Osteocyte (in vitro differentiated cells): Measurements from ENCODE around the gene DDAH2. TPM values are rescaled to one million over a fixed set of nuclear protein-coding genes. Genes with fewer than 3 reads are reported as not detected.

ENCODE experiments used
- DNase-seq: peaks from one replicate; pipeline ENCODE4 v3.0.0; 2021; ENCODE audit warnings: mixed read lengths; ENCODE audit not compliant: unreplicated experiment; ENCODE audit errors: extremely low spot score
- H3K27ac Mint-ChIP-seq: one replicate; pipeline ENCODE4 v1.8.0; 2021; ENCODE audit warnings: mild to moderate bottlenecking, mixed read lengths; ENCODE audit not compliant: unreplicated experiment
- H3K27me3 Mint-ChIP-seq: one replicate; pipeline ENCODE4 v1.8.0; 2021; ENCODE audit warnings: mixed read lengths; ENCODE audit not compliant: unreplicated experiment
- H3K36me3 Mint-ChIP-seq: one replicate; pipeline ENCODE4 v1.8.0; 2021; ENCODE audit warnings: mixed read lengths; ENCODE audit not compliant: unreplicated experiment
- H3K4me1 Mint-ChIP-seq: one replicate; pipeline ENCODE4 v1.8.0; 2021; ENCODE audit warnings: mixed read lengths; ENCODE audit not compliant: unreplicated experiment
- H3K4me3 Mint-ChIP-seq: one replicate; pipeline ENCODE4 v1.8.0; 2021; ENCODE audit warnings: mild to moderate bottlenecking, moderate library complexity, mixed read lengths; ENCODE audit not compliant: unreplicated experiment
- H3K9me3 Mint-ChIP-seq: one replicate; pipeline ENCODE4 v1.8.0; 2021; ENCODE audit warnings: mixed read lengths; ENCODE audit not compliant: unreplicated experiment
- CTCF ChIP-seq: fragments of 200-600 bp; sonication (generic); IDR thresholded peaks from 2 replicates; pipeline ENCODE4 v1.5.0; 2021; ENCODE audit warnings: antibody characterized with exemption, mild to moderate bottlenecking, moderate library complexity
- total RNA-seq: library from RNA; stranded (reverse); gene quantifications from 2 replicates; pipeline ENCODE4 v1.2.1, GENCODE V29; 2021

Gene DDAH2
- total RNA-seq, 1 donor from 2014 or later: 96.3 TPM

GRCh38 chr6:31730631-31731086 is 1.6 kb upstream of the DDAH2 start:
- DNase-seq: no peak
- Mint-ChIP-seq H3K9me3 (no peaks in the 10 kb centered on the region), H3K27me3 (no peaks in the 10 kb centered on the region), H3K4me3 (peak overlapping the region; percentile 99), H3K4me1 (peaks cover 43% of the 10 kb centered on the region), H3K27ac (peak overlapping the region; percentile 95), H3K36me3 (peaks cover 40% of the 10 kb centered on the region)
- no peak for TF ChIP-seq CTCF

GRCh38 chr6:31729979-31730630 is 1.0 kb upstream of the DDAH2 start:
- TF ChIP-seq CTCF: no peak
- Mint-ChIP-seq H3K27me3 (no peaks in the 10 kb centered on the region), H3K4me1 (peaks cover 41% of the 10 kb centered on the region), H3K4me3 (peak overlapping the region; percentile 99), H3K36me3 (peaks cover 42% of the 10 kb centered on the region), H3K9me3 (no peaks in the 10 kb centered on the region), H3K27ac (peak overlapping the region; percentile 95)
- peak; percentile 96 for DNase-seq

GRCh38 chr6:31729515-31729978 is 448 bp upstream of the DDAH2 start:
- H3K27me3 Mint-ChIP-seq: no peaks in the 10 kb centered on the region
- H3K36me3 Mint-ChIP-seq: peaks cover 43% of the 10 kb centered on the region
- H3K9me3 Mint-ChIP-seq: no peaks in the 10 kb centered on the region
- H3K27ac Mint-ChIP-seq: peak overlapping the region; percentile 95
- H3K4me3 Mint-ChIP-seq: peak overlapping the region; percentile 99
- peak; percentile 74 for TF ChIP-seq CTCF
- peak; percentile 94 for DNase-seq
- H3K4me1 Mint-ChIP-seq: peaks cover 35% of the 10 kb centered on the region

- DNase-seq: no peak
- peaks cover 34% of the 10 kb centered on the region for H3K36me3 Mint-ChIP-seq
- no peaks in the 10 kb centered on the region for H3K27me3 Mint-ChIP-seq
- H3K9me3 Mint-ChIP-seq: no peaks in the 10 kb centered on the region
- no peak overlapping the region for H3K27ac Mint-ChIP-seq
- peaks cover 25% of the 10 kb centered on the region for H3K4me1 Mint-ChIP-seq
- H3K4me3 Mint-ChIP-seq: peak overlapping the region; percentile 99
- TF ChIP-seq CTCF: no peak
Observed at GRCh38 chr6:31727717-31728671, 1.1 kb downstream of the DDAH2 start.
